Medulla oblongata (tissue), 1 donor: ENCODE measurements around the gene ADAT3.
A peak's percentile ranks its signal among the peaks of the same experiment; 100 is the strongest.
"Not testable (repeated sequence)": the region's sequence is repeated elsewhere in the genome, so short reads cannot be mapped to it uniquely, and the experiment has no call there.

ENCODE experiments used
- DNase-seq: peaks from one replicate; pipeline ENCODE4 v3.0.0-alpha.2; 2015; ENCODE audit errors: extremely low spot score

Gene ADAT3

GRCh38 chr19:1882786-1883692 is 22.2 kb upstream of the ADAT3 start:
- peak; percentile 27 for DNase-seq

- DNase-seq = no peak
Measured at GRCh38 chr19:1883784-1884183, 21.4 kb upstream of the ADAT3 start.

- DNase-seq = peak; percentile 32
Measured at GRCh38 chr19:1884291-1884718, 20.9 kb upstream of the ADAT3 start.

- DNase-seq = peak; percentile 5
Measured at GRCh38 chr19:1884719-1885334, 20.4 kb upstream of the ADAT3 start.

- DNase-seq = peak; percentile 96
Measured at GRCh38 chr19:1885398-1886119, 19.6 kb upstream of the ADAT3 start, which contains the start of gene ABHD17A. ABHD17A (minus strand) TSS chr19:1885496; CDS start chr19:1881566, 3,930 bp downstream.

- DNase-seq = not testable (repeated sequence)
Measured at GRCh38 chr19:1886360-1886759, 18.8 kb upstream of the ADAT3 start.

- no peak for DNase-seq
Measured at GRCh38 chr19:1888385-1888784, 16.8 kb upstream of the ADAT3 start.

GRCh38 chr19:1889907-1890306 is 15.3 kb upstream of the ADAT3 start:
- DNase-seq = no peak

GRCh38 chr19:1893791-1894190 is 11.4 kb upstream of the ADAT3 start:
- no peak for DNase-seq

- DNase-seq = no peak
Measured at GRCh38 chr19:1896508-1896907, 8.7 kb upstream of the ADAT3 start.

- peak; percentile 82 for DNase-seq
Measured at GRCh38 chr19:1901940-1902404, 3.2 kb upstream of the ADAT3 start.

- no peak for DNase-seq
Measured at GRCh38 chr19:1902923-1903322, 2.3 kb upstream of the ADAT3 start.

- no peak for DNase-seq
Measured at GRCh38 chr19:1904860-1905109, 414 bp upstream of the ADAT3 start.

- no peak for DNase-seq
Measured at GRCh38 chr19:1905863-1906375, 720 bp downstream of the ADAT3 start.

- DNase-seq = no peak
Measured at GRCh38 chr19:1906985-1907562, 1.9 kb downstream of the ADAT3 start.

GRCh38 chr19:1907563-1908363 is 2.6 kb downstream of the ADAT3 start:
- DNase-seq = peak; percentile 68

GRCh38 chr19:1908364-1908678 is 3.1 kb downstream of the ADAT3 start:
- DNase-seq = no peak

- DNase-seq = no peak
Measured at GRCh38 chr19:1909761-1910080, 4.5 kb downstream of the ADAT3 start.

GRCh38 chr19:1910177-1910576 is 5.0 kb downstream of the ADAT3 start:
- peak; percentile 53 for DNase-seq

- DNase-seq = no peak
Measured at GRCh38 chr19:1911098-1911497, 5.9 kb downstream of the ADAT3 start.

- DNase-seq = no peak
Measured at GRCh38 chr19:1911995-1912394, 6.8 kb downstream of the ADAT3 start.
